ENCODE results near the gene KCNK7. TPM values are rescaled to one million over a fixed set of nuclear protein-coding genes. Genes with fewer than 3 reads are reported as not detected.
A peak's percentile ranks its signal among the peaks of the same experiment; 100 is the strongest.
"Not testable (repeated sequence)": the region's sequence is repeated elsewhere in the genome, so short reads cannot be mapped to it uniquely, and the experiment has no call there.

The KCNK7 gene
- total and polyA plus RNA-seq, 2 donors: 0.66 to 3.8 TPM

DNA sequence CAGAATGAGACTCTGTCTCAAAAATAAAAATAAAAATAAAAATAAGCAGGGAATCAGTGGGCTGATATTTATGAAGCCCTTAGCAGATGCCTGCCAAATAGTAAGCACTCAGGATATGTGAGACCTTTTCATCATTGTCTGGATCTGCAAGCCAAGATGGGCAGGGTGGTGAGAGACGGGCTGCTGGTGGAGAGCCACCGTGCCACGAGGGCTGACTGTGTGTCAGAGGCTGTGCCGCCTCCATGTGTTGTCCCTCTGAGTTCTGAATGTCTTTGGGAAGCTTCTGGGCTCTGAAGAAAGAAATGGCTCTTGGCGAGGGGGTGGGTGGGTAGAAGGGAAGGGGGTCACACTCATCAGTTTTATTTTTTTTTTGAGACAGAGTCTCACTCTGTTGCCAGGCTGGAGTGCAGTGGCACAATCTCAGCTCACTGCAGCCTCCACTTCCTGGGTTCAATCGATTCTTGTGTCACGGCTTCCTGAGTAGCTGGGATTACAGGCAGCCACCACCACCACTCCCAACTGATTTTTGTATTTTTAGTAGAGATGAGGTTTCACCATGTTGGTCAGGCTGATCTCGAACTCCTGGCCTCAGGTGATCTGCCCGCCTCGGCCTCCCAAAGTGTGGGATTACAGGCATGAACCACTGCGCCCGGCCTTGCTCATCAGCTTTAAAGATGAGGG, 30.6 kb downstream of the KCNK7 start:
- H3K27ac ChIP-seq (ENCODE audit: low read depth in 1 of 2, low read length in 1 of 2): peak overlapping the region; percentile 69 to 90
- H3K4me1 ChIP-seq (ENCODE audit: control insufficient read depth in 2 of 2, insufficient read depth in 2 of 2, low read length in 2 of 2): peaks cover 16 to 52% of the 10 kb centered on the region in 2 donors
- not testable (repeated sequence) for H3K9me3 ChIP-seq (ENCODE audit: control insufficient read depth in 2 of 2, insufficient read depth in 1 of 2, low read length in 1 of 2); H3K4me3 ChIP-seq (ENCODE audit: low read length in 2 of 2); DNase-seq (ENCODE audit: low read depth in 6 of 9, low spot score in 9 of 9)
- peaks cover 0 to 12% of the 10 kb centered on the region in 2 donors for H3K27me3 ChIP-seq (ENCODE audit: control insufficient read depth in 2 of 2, insufficient read depth in 1 of 2, low read length in 1 of 2)
- 79% methylated on average over 12 of the region's 12 CpGs for WGBS
- H3K36me3 ChIP-seq (ENCODE audit: control insufficient read depth in 2 of 2, insufficient read depth in 2 of 2, low read length in 1 of 2): peaks cover 4 to 10% of the 10 kb centered on the region in 2 donors

DNA sequence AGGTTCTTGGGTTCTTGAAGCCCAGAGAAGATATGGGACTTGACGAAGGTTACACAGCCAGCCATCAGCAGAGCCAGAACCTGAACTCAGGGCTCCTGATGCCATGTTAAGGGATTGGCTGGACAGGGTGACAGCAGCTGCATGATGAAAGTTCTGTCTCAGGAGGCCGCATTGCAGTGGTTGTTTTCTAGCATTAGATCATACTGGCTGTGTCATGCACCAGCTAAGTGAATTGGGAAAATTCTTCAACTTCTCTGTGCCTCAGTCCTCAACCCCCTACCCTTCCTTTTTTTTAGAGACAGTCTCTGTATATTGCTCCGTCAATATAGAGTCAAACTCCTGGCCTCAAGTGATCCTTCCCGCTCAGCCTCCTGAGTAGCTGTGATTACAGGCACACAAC, 32.0 kb downstream of the KCNK7 start:
- H3K4me3 ChIP-seq (ENCODE audit: low read length in 2 of 2): no peak overlapping the region
- H3K27me3 ChIP-seq (ENCODE audit: control insufficient read depth in 2 of 2, insufficient read depth in 1 of 2, low read length in 1 of 2): peaks cover 0 to 25% of the 10 kb centered on the region in 2 donors
- peaks cover 11 to 54% of the 10 kb centered on the region in 2 donors for H3K4me1 ChIP-seq (ENCODE audit: control insufficient read depth in 2 of 2, insufficient read depth in 2 of 2, low read length in 2 of 2)
- H3K9me3 ChIP-seq (ENCODE audit: control insufficient read depth in 2 of 2, insufficient read depth in 1 of 2, low read length in 1 of 2): peaks cover 0 to 4% of the 10 kb centered on the region in 2 donors
- DNase-seq (ENCODE audit: low read depth in 6 of 9, low spot score in 9 of 9): no peak
- H3K36me3 ChIP-seq (ENCODE audit: control insufficient read depth in 2 of 2, insufficient read depth in 2 of 2, low read length in 1 of 2): peaks cover 1 to 9% of the 10 kb centered on the region in 2 donors
- H3K27ac ChIP-seq (ENCODE audit: low read depth in 1 of 2, low read length in 1 of 2): no peak overlapping the region
- 96% methylated on average over 4 of the region's 4 CpGs for WGBS

DNA sequence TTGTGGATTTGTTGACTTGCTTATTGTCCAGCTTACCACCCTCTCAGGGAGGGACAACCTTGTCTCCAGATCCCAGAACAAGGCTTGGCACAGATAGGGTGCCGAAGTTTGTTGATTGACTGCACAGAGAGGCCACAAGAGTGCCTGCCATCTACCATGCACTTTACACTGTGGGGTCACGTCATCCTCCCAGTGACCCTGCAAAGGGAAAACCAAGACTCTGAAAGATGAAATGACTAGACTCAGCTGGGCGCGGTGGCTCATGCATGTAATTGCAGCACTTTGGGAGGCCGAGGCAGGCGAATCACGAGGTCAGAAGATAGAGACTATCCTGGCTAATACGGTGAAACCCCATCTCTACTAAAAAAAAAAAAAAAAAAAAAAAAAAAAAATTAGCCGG, 32.8 kb downstream of the KCNK7 start:
- Histone ChIP-seq H3K4me3 (ENCODE audit: low read length in 2 of 2) (no peak overlapping the region), H3K4me1 (ENCODE audit: control insufficient read depth in 2 of 2, insufficient read depth in 2 of 2, low read length in 2 of 2) (peaks cover 10 to 55% of the 10 kb centered on the region in 2 donors), H3K9me3 (ENCODE audit: control insufficient read depth in 2 of 2, insufficient read depth in 1 of 2, low read length in 1 of 2) (peaks cover 0 to 4% of the 10 kb centered on the region in 2 donors), H3K27me3 (ENCODE audit: control insufficient read depth in 2 of 2, insufficient read depth in 1 of 2, low read length in 1 of 2) (peaks cover 0 to 33% of the 10 kb centered on the region in 2 donors), H3K27ac (ENCODE audit: low read depth in 1 of 2, low read length in 1 of 2) (no peak overlapping the region), H3K36me3 (ENCODE audit: control insufficient read depth in 2 of 2, insufficient read depth in 2 of 2, low read length in 1 of 2) (peaks cover 0 to 4% of the 10 kb centered on the region in 2 donors)
- no peak for DNase-seq (ENCODE audit: low read depth in 6 of 9, low spot score in 9 of 9)
- WGBS: 96% methylated on average over 9 of the region's 9 CpGs

DNA sequence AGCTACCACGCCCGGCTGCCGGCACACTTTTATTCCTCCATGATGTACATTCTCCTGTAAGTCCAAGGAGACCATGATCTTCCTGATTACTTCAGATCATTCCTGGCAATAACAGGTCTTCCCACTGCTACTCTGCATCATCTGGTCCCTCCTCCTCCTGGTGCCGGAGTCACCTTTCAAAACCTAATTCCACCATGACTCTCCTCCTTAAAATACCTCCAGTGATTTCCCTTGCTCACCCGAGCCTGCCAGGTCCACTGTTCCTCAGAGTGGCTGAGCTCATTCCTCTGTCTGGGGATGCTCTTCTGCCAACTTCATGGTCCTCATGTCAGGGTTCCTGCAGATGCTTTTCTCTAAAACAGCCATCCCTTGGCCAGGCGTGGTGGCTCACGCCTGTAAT, 33.6 kb downstream of the KCNK7 start:
- peaks cover 0 to 39% of the 10 kb centered on the region in 2 donors for H3K27me3 ChIP-seq (ENCODE audit: control insufficient read depth in 2 of 2, insufficient read depth in 1 of 2, low read length in 1 of 2)
- peaks cover 0 to 2% of the 10 kb centered on the region in 2 donors for H3K36me3 ChIP-seq (ENCODE audit: control insufficient read depth in 2 of 2, insufficient read depth in 2 of 2, low read length in 1 of 2)
- H3K9me3 ChIP-seq (ENCODE audit: control insufficient read depth in 2 of 2, insufficient read depth in 1 of 2, low read length in 1 of 2): peaks cover 0 to 4% of the 10 kb centered on the region in 2 donors
- no peak overlapping the region for H3K4me3 ChIP-seq (ENCODE audit: low read length in 2 of 2)
- 96% methylated on average over 7 of the region's 7 CpGs for WGBS
- peaks cover 14 to 61% of the 10 kb centered on the region in 2 donors for H3K4me1 ChIP-seq (ENCODE audit: control insufficient read depth in 2 of 2, insufficient read depth in 2 of 2, low read length in 2 of 2)
- no peak overlapping the region for H3K27ac ChIP-seq (ENCODE audit: low read depth in 1 of 2, low read length in 1 of 2)
- DNase-seq (ENCODE audit: low read depth in 6 of 9, low spot score in 9 of 9): no peak

DNA sequence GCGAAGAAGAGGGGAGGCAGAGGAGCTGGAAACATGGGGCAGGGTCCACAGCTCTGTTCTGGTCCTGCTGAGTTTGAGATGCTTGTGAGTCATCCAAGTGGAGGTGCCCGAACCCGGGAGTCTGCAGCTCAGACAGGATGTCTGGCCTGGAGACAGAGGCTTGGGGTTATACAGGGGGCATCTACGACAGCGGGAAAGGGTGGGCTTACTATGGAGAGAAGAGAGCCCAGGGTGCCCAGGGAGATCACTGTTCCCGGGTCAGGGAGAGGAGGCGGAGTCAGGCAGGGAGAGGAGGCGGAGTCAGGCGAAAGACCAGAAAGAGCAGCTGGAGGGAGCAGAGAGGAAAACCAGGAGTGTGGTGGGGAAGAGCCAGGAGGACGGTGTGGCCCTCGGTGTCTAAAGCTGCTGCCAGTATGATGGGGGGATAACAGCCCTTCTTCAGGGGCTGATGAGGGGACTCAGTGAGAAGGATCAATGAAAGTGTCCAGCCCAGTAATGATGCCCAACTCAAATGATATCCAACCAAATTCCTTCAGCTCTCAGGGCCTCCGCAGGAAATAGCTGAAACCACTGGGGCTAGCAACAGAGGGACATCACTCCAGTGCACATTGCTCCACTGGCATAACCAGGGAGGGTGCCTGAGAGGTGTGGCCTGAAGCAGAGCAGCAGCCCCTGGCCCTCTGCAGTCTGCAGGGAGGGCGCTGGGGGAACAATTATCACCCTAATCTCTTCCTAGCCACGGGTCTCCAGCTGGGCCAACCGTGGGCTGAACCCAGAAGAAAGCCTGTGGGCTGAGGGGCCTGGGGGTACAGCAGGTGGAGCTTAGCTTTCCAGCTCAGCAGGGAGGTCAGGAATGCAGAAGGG, 34.8 kb downstream of the KCNK7 start:
- H3K27me3 ChIP-seq (ENCODE audit: control insufficient read depth in 2 of 2, insufficient read depth in 1 of 2, low read length in 1 of 2): peaks cover 0 to 48% of the 10 kb centered on the region in 2 donors
- no peak for DNase-seq (ENCODE audit: low read depth in 6 of 9, low spot score in 9 of 9)
- H3K27ac ChIP-seq (ENCODE audit: low read depth in 1 of 2, low read length in 1 of 2): no peak overlapping the region
- H3K36me3 ChIP-seq (ENCODE audit: control insufficient read depth in 2 of 2, insufficient read depth in 2 of 2, low read length in 1 of 2): no peaks in the 10 kb centered on the region
- WGBS: 70% methylated on average over 15 of the region's 15 CpGs
- peaks cover 0 to 7% of the 10 kb centered on the region in 2 donors for H3K9me3 ChIP-seq (ENCODE audit: control insufficient read depth in 2 of 2, insufficient read depth in 1 of 2, low read length in 1 of 2)
- no peak overlapping the region for H3K4me3 ChIP-seq (ENCODE audit: low read length in 2 of 2)
- peaks cover 14 to 61% of the 10 kb centered on the region in 2 donors for H3K4me1 ChIP-seq (ENCODE audit: control insufficient read depth in 2 of 2, insufficient read depth in 2 of 2, low read length in 2 of 2)

DNA sequence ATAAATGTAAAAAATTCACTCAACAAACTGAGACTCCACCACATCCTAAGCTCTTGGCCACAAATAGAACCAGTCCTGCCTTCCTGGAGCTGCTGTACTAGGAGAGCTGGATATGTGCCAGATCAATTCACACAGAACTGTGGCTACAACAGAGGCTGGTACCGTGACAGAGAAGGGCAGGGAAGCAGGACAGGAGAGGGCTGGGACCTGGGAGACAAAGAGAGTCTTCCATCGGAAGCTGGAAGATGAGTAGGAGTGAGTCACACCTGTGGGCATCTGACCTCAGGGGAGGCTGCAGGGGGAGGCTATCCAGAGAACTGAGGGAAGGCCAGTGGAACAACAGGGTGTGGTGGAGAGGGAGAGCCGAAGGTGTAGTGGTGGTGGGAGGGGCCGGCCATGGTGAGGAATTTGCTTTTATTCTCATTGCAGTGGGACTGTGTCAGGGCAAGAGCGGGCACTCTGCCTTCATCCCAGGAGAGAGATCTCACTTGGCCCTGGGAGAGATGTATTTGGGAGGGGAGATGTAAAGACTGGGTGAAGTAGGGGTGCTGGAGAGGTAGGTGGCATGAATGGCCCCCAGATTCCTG, 35.6 kb downstream of the KCNK7 start:
- WGBS: 90% methylated on average over 5 of the region's 5 CpGs
- Histone ChIP-seq H3K36me3 (ENCODE audit: control insufficient read depth in 2 of 2, insufficient read depth in 2 of 2, low read length in 1 of 2) (no peaks in the 10 kb centered on the region), H3K4me3 (ENCODE audit: low read length in 2 of 2) (no peak overlapping the region), H3K4me1 (ENCODE audit: control insufficient read depth in 2 of 2, insufficient read depth in 2 of 2, low read length in 2 of 2) (peaks cover 8 to 62% of the 10 kb centered on the region in 2 donors), H3K9me3 (ENCODE audit: control insufficient read depth in 2 of 2, insufficient read depth in 1 of 2, low read length in 1 of 2) (peaks cover 0 to 8% of the 10 kb centered on the region in 2 donors), H3K27me3 (ENCODE audit: control insufficient read depth in 2 of 2, insufficient read depth in 1 of 2, low read length in 1 of 2) (peaks cover 0 to 54% of the 10 kb centered on the region in 2 donors), H3K27ac (ENCODE audit: low read depth in 1 of 2, low read length in 1 of 2) (no peak overlapping the region)
- no peak for DNase-seq (ENCODE audit: low read depth in 6 of 9, low spot score in 9 of 9)

DNA sequence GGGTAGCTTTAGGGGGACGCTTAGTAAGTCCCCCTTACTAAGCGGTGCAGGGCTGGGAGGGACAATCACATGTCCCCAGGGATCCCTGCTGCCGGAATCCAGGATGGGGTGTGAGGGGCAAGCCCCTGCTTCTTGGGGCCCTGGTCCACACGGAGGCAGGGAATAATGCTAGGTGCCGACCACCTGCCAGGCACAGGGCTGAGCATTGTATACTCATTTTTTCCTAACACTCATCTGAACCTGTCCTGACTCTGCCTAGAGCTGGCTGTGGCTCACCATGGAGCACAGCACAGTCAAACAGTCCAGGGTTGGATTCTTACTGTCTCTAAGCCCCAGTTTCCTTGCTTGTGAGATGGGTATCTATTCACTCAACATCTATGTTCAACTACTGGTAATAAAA, 36.1 kb downstream of the KCNK7 start:
- Histone ChIP-seq H3K9me3 (ENCODE audit: control insufficient read depth in 2 of 2, insufficient read depth in 1 of 2, low read length in 1 of 2) (peaks cover 0 to 8% of the 10 kb centered on the region in 2 donors), H3K27me3 (ENCODE audit: control insufficient read depth in 2 of 2, insufficient read depth in 1 of 2, low read length in 1 of 2) (peaks cover 0 to 57% of the 10 kb centered on the region in 2 donors), H3K4me3 (ENCODE audit: low read length in 2 of 2) (no peak overlapping the region), H3K27ac (ENCODE audit: low read depth in 1 of 2, low read length in 1 of 2) (peak overlapping the region in 1 of 2 donors; percentile 90), H3K36me3 (ENCODE audit: control insufficient read depth in 2 of 2, insufficient read depth in 2 of 2, low read length in 1 of 2) (no peaks in the 10 kb centered on the region), H3K4me1 (ENCODE audit: control insufficient read depth in 2 of 2, insufficient read depth in 2 of 2, low read length in 2 of 2) (peaks cover 11 to 62% of the 10 kb centered on the region in 2 donors)
- no peak for DNase-seq (ENCODE audit: low read depth in 6 of 9, low spot score in 9 of 9)
- WGBS: 94% methylated on average over 5 of the region's 5 CpGs

DNA sequence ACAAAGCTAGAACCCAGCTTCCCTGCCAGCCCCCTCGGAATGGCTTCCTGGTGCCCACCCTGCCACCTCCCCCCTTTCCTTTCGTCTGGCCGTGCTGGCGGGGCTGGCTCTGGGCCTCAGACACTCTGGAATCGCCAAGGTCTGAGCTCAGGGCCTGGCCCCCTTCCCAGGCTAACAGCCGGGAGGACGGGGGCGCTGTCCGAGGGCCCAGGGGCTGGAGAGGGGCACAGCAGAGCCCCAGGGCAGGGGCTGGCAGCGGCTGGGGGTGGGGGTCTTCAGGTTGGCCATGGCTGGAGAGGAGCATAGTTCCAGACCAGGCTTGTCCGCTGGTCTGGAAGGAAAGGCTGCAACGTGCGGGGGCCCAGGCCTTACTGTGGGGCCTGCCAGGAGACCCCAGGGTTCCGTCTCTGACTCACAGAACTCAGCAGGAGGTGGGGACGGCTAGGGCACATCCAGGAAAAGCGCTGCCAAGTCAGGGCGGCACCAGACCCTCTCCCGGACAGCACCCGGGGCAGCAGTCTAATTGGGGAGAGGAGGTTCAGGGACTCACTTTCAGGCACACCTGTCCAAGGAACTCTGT, 36.6 kb downstream of the KCNK7 start:
- H3K9me3 ChIP-seq (ENCODE audit: control insufficient read depth in 2 of 2, insufficient read depth in 1 of 2, low read length in 1 of 2): peaks cover 0 to 8% of the 10 kb centered on the region in 2 donors
- H3K27me3 ChIP-seq (ENCODE audit: control insufficient read depth in 2 of 2, insufficient read depth in 1 of 2, low read length in 1 of 2): peaks cover 0 to 57% of the 10 kb centered on the region in 2 donors
- peak overlapping the region; percentile 5 to 66 for H3K4me3 ChIP-seq (ENCODE audit: low read length in 2 of 2)
- peaks cover 16 to 65% of the 10 kb centered on the region in 2 donors for H3K4me1 ChIP-seq (ENCODE audit: control insufficient read depth in 2 of 2, insufficient read depth in 2 of 2, low read length in 2 of 2)
- no peaks in the 10 kb centered on the region for H3K36me3 ChIP-seq (ENCODE audit: control insufficient read depth in 2 of 2, insufficient read depth in 2 of 2, low read length in 1 of 2)
- peak overlapping the region; percentile 63 to 90 for H3K27ac ChIP-seq (ENCODE audit: low read depth in 1 of 2, low read length in 1 of 2)
- 80% methylated on average over 19 of the region's 19 CpGs for WGBS
- DNase-seq (ENCODE audit: low read depth in 6 of 9, low spot score in 9 of 9): no peak
